Stimulated activated naive CD8-positive, alpha-beta T cell treated with anti-CD3 and anti-CD28 coated beads, Interleukin-15, Interleukin-2, amounts not matched to agents 100 U/mL and 50 U/mL, for 24 hours (primary cell): ENCODE results near the gene SLC18B1.

Experiments
- ATAC-seq: fragments of 150-1000 bp; cut with Tn5 transposase; one replicate; pipeline ENCODE4 v1.10.0; 2021
- DNase-seq: peaks from one replicate; pipeline ENCODE4 v3.0.0; 2021

SLC18B1 gene

DNA sequence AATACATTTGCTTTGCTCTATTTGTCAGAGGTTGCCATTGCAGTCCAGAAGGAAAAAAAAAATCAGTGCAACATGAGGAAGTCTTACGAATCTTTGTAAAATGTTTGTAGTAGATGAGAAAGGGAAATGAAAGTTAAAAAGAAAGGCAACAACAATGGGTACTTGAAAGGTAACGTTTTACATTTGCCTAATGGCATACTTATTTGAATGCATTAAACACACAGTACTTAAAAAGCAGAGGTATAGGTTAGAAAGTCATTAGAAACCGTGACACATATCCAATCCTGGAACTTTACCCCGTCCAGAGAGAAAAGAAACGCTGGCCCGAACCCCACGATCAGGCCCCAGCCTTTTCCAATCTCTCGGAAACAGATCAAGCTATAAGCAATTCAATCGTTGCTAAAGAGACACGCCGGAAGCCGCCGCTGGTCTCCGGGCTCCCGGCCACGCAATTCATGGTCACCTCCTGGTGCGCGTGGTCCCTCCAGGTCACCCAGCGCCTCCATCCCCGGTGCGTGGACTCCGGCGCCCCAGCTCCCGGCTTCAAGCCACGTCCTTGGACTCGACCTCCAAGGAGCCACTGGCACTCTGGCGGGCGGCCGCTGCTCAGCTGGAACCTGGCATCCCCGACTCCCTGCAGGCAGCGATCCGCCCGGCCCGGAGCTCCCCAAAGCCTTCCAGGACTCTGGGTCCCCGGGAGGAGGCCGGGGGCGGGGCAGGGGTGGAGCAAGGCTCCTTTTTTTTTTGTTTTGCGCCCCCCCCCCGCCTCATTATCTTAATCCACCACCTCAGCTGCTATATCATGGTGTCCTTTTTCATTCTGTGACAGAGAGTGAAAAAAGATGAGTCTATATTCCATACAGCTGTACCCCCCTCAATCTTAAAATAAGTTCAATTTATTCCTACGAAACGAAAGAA is at the start of gene SLC18B1:
Gene SLC18B1, minus strand, starts transcription at position 687 of the 918 bp plus-strand sequence. Its CDS starts 181 bp downstream, at position 506.
- DNase-seq, result peak; percentile 71
- ATAC-seq, result peak; percentile 71

DNA sequence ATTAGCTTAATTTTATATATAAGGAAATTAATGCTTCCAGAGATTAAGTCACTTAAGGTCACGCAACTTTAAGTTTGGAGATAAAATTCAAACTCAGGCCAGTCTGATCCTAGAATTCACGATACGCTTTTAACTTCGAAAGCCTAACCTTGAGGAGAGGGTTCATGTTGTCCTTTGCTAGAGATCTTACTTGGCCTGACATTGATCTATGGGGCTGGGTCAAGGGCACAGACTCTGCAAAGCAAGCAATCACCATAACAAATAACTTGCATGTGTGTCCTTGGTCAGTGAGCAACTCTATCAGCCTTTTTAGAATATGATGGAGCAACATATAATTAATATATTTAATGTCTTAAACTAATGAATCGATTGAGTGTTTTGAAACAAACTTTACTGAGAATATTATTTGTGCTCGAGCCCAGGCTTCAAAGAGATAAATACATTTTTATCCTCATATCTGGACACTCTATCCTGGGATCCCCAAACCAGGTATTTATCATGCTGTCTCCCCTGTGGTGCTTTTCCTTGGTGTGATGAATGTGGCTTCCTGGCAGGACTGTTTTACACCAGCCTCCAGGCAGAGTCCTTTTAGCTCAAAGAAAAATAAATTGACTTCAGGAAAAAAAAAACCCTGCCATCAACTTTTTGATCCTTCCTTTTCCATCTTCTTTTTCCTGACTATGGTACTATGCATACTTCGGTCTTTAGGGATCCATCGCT is 45.0 kb upstream of the SLC18B1 start:
- DNase-seq, result no peak

DNA sequence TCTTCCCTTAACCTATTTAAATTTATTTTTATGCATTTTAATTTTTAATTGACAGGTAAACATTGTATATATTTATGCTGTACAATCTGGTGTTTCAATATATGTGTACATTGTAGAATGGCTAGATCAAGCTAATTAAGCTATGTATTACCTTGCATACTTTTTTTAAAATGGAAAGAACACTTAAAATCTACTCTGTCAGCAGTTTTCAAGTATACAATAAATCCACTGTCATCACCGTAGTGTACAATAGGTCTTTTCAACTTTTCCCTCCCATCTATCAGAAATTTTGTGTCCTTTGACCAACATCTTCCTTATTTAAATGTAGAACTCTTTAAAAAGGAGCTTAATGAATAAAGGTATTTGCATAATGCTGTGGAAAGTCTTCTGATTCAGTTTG is 43.5 kb upstream of the SLC18B1 start:
- no peak for ATAC-seq
- no peak for DNase-seq

More for the DNA sequence above, 45.0 kb upstream of the SLC18B1 start:
- no peak for ATAC-seq

DNA sequence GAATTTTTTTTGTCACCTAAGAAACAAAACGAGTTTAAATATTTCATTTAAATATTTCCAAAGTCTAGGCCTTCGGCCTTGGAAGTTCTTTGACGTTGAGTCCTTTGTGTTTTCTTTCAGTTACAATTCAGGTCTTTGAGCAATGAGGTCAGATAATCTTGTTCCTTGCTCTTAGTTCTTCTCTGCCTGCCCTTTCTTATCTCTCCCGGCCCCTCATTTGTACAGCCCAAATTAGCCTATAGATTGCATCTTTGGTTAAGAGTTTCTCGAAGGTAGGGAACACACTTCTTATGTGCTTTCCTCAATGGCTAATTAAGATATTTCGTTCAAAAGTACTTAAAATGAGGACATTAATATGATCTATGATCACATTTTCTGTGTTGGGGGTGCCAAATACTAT is 34.5 kb upstream of the SLC18B1 start:
- ATAC-seq, result no peak

DNA sequence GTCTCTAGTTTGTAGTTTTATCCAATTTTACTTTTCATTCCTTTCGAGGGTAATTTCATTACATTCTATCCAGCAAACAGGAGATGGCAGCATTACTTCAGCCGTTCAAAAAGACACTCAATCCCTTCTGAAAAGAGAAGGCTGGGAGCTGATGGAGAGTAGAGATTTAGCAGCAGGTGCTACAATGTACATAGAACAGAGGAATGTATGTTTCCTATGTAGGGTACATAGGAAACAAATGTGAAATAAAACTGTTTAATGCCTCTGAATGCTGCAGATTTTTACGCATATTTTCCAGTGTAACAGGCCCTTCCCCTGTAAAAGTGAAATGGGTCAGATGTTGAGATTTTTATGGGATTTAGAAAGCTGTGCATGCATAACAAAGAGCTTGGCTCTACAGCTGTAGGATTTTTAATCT is 31.9 kb upstream of the SLC18B1 start:
- DNase-seq (no peak), ATAC-seq (no peak)

More for the DNA sequence above, 34.5 kb upstream of the SLC18B1 start:
- DNase-seq, result no peak

DNA sequence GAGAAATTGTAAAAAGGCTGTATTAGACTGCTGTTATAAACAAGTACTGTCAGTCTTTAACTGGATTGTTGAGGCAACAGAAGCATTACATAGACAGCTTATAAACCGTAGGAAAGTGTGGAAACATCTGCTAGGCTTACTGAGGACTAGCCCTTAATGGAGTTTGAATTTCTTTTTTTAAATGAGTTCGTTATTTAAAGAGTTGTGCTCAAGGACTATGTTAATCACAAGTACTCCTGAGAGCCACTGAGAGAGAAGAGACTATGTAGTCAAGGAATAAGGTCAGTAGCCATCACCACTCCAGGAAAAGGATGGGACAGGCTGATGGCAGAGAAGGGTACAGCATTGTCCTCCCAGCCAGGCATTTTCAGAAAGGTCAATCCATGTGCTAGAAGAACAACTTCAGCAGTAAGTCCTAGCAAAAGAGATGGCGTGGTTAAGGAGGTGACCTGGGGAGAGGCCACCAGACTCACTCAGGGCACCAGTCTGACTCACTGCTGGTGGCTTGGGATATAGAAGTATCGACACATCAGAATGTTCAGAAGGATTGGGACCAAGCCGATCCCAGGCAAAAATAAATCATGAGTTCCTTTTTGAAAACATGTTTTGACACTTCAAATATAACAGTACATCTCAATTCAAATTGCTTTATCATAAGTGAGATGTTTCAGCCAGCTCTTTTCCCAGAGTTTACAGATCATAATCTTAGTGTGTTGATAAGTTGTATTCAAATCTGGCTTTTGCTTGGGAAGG is 22.4 kb upstream of the SLC18B1 start:
- DNase-seq (peak; percentile 20), ATAC-seq (no peak)

DNA sequence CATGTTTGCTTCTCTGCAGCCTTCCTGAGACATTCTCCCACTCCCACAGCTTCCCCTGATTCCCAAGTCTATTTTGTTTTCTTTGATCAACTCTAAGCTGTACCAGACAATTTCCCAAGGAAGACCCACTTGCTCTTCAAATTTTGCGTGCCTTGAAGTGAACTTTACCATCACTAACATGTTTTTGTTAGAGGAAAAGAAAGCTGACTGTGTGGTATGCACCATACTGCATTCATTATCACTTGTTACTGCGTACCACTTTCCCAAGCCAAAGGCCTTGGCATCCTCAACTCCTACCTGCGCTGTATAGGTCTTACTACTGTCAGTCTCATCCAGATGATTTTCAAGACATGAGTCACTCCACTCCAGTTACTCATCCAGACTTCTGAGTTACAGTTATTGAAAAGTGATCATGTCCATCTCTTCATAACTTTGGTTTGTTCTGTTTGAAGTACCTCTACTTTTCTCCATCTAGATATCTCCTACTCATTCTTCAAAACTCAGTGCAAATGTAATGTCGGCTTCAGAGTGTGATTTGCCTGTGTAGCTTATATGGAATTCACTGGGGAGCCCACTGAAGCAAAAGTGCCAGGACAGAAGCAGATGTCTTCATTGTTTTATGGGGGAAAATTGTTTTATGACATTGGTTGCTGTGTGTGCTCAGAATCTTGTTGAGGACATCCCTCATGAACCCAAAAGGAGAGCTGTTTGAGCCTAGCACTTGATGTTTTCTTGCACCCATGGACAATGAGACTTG is 21.1 kb upstream of the SLC18B1 start:
- DNase-seq, result peak; percentile 29
- ATAC-seq, result peak; percentile 53

DNA sequence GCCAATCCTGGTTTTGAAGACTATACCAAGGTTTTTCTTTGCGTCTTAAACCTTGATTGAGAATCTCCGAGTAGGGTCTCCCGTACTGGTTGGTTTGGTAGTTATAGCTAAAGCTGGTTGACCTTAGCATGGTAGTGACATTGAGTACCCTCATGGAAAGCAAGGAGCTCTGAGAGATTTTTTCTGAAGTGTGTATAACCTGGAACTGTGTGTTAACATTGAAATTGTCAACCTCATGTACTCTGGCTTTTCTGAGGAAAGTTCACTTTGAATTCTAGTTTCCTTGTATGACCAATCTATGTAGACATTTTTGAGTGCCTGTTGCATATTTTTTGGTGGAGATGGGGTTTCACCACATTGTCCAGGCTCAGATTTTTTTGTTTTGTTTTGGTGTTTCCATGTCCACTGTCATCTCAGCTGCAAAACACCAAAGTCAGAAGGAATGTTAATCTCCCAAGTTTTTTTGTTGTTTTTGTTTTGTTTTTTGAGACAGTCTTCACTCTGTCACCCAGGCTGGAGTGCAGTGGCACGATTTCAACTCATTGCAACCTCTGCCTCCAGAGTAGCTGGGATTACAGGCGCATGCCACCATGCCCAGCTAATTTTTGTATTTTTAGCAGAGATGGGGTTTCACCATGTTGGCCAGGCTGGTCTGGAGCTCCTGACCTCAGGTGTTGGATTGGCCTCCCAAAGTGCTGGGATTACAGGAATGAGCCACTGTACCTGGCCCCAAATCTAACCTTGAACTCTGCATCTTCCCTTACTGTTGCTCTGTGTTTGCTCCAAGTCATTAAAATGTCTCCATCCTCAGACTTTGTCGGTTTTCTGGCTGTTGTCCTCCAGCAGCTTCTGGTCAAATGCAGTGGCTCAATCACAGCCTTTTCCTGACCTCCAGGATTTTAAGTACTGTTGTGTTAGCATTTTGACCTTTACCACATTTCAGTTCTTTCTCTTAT is 20.2 kb upstream of the SLC18B1 start:
- DNase-seq, result peak; percentile 37
- ATAC-seq, result no peak

DNA sequence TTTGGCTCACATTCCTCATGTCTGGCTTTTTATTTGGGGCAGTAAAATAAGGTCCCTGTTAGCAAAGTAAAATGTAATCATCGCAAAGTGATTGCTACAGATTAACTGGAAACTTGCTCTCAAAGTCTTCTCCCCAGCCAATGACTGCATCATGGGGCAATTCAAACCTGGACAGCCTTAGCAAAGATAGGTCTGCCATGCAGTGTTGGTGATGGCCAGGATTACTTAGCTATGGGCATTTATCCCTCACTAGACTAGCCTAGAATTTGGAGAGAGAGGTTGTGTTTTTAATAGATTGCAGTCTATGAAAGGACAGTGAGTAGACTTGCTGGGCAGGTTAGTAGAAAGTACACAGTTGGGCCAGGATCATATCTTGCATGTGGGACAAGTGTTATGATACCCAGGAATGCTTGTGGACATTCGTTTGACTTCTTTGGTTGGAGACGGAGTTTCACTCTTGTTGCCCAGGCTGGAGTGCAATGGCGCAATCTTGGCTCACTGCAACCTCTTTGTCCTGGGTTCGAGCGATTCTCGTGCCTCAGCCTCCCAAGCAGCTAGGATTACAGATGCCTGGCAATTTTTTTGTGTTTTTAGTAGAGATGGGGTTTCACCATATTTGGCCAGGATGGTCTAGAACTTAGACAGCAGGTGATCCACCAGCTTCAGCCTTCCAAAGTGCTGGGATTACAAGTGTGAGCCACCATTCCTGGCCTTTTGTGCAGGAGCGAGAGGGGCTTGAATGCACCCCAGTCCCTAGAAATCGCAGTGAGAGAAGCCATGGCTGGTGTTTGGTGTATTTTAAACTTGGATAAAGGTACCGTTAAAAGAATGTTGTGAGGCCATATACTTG is 19.3 kb upstream of the SLC18B1 start:
- no peak for DNase-seq
- no peak for ATAC-seq

DNA sequence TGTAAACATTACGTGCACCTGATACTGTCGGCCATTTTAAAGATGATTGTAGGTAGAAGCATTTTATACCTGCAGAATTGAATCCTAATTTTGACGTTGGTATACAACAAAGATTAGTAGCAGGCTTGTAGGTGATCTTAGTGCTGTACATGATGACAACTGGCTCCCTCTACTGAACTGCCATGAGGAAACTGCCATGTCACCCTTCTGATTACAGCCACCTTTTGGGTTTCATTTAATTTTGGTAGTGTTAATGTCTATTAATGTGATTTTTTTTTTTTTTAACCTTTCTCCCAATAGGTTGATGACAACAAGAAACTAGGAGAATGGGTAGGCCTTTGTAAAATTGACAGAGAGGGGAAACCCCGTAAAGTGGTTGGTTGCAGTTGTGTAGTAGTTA is 18.2 kb upstream of the SLC18B1 start:
- ATAC-seq, result no peak
- DNase-seq, result no peak

DNA sequence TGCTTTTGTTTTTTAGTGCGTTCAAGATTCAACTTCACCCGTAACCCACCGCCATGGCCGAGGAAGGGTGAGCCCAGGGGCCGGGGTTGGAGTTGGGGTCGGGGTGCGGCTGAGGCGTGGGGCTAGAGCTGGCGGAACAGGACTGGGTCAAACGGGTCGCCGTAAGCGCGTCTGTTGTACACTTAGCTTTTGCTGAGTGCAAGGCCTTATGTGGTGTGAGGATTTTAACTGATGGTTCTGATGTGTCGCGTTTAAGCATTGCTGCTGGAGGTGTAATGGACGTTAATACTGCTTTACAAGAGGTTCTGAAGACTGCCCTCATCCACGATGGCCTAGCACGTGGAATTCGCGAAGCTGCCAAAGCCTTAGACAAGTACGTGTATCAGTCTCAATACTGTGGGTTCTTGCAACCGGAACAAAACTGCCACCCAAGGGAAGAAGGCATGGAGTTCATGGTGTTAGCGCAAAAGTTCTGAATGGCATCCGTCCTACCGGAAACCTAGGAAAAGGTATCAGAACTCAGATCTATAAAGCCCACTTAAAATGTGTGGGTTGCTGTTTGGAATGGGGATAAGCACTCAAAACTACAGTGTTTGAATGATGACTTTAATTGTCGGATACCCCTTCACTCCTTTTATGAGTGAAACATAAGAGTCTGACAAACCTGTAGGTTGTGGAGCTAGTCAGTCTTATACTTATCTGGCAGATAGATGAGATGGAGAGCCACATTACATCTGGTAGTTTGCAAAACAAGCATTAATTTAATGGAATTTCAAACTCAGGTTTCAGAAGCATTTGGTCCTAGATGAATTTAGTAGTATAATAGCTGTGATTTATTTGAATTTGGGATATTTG is 16.5 kb upstream of the SLC18B1 start:
- DNase-seq (peak; percentile 27), ATAC-seq (peak; percentile 2)

DNA sequence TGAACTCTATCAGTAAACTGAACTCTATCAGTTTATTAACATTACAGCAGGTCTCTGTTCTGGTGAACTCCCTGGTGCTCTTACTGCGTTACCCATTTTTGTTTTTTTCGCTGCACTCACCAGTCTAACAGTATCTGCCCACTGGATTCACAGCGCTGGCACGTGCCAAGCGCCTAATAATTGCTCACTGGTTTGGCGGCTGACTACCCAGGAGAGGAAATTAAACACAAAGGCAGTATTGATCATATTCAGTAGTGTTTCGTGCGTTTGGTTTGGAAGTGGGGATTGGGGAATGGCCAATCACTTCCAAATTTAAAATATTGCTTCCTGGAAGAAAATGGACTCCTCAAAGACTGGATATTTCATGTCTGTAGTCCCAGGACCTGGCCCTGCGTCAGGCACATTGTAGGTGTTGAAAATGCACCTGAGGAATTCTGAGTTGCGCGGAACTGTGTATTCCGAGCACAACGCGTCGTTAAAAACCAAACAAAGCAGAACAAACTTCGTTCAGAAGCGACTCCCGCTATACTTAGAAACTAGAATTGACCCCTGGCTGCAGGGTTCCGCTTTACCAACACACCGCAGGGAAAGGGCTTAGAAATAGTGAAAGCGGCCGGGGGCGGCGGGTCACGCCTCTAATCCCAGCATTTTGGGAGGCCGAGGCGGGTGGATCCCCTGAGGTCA is 14.9 kb upstream of the SLC18B1 start:
- ATAC-seq (peak; percentile 6), DNase-seq (peak; percentile 66)

DNA sequence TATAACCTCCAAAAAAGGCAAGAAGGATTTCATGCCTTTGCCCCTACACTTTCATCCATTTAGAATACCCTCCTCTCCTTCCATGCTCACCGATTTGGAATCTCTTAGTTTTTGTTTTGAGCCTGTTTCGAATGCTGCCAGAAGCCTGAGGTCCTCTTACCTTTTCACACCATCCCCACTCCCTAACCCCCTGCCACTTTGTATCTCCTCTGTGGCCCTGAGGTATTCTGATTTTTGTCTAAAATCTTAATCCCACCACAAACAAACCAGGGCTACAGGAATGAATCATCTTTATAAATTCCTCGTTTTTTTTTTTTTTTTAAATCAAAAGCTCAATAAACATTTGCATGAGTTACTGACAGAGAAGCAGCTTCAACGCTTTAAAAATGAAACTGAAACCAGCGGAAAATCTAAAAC is 14.3 kb upstream of the SLC18B1 start:
- peak; percentile 23 for DNase-seq
- ATAC-seq, result no peak

DNA sequence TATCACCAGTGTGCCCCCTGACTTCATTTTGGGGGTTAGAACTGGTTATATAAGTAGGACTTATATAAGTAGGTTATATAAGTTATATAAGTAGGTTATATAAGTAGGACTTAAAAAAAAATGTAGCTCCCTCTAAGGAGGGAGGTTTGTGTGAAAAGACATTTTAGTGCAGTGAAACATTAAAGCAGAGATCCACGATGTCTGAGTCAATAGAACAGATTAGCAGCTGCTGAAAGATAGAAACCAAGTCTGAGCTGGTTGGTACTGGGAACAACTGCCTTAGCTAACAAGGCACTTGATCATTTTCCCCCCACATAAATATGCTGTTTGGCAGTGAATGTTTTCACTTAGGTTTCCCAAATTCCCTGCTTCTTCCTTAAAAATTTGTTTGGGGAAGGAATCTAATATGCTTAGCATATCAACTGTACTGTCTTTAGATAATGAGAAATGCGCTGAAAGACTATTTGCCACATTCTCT is 13.9 kb upstream of the SLC18B1 start:
- DNase-seq, result no peak
- ATAC-seq, result no peak

DNA sequence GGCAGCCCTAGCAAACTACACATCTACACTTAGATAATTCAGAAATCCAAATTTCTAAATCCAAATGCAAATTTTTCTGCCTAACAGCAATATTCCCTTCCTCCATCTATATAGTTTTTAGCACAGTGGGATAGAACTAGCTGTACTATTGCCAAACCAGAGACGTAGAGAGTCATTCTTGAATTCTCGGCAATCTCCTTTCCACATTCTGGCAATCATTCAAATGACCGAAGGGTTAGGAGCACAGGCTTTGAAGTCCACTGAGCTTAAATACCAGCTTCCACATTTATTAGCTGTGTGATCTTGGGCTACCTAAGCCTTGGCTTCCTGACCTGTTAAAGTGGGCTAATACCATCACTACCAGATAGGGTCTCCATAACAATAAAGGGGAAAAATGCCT is 12.8 kb upstream of the SLC18B1 start:
- no peak for DNase-seq

DNA sequence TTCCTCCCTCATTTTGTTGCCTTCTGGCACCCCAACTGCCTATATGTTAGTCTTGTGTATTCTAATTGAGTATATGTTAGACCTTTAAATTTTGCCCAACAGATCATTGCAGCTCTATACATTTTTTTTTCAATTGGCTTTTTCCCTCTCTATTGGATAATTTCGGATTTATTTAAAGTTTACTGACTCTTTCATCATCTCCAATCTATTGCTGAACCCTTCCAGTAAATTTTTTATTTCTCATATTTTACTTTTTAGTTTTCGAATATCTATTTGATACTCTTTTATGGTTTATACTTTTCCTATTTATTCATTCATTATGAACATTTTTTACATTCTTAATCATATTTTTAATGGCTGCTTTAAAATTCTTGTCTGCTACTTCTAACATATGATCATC is 7.1 kb upstream of the SLC18B1 start:
- ATAC-seq (no peak), DNase-seq (no peak)

More for the DNA sequence above, 12.8 kb upstream of the SLC18B1 start:
- no peak for ATAC-seq

DNA sequence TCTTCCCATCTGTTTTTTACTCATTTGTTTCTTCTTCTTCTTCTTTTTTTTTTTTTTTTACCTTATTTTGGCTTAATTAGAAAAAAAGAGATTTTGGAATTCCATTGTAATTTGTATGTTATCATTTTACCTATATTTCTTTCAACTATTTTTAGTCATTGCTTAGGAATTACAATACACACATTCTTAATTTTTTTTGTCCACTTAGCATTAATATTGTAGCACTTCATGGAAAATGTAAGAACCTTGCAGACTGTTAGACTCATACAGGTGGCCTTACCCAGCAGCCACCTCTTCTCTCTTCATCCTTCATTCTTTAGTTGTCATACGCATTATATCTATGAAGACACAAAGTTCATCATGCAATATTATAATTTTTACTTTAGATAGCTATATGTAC is 5.8 kb upstream of the SLC18B1 start:
- DNase-seq, result no peak
- no peak for ATAC-seq

DNA sequence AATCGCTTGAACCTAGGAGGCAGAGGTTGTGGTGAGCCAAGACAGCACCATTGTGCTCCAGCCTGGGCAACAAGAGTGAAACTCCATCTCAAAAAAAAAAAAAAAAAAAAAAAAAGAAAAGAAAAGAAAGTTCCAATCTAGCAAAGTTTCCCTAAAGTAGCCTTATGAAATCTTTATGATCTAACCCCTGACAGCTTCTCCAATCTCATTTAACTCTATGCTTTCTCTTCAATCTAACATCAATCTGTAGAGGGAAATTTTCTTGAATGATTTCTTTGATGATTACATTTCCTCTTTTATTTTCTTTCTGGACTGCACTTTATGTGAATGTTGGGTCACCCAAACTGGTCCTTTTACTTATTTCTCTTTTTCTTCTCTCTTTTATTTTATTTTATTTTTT is 2.2 kb upstream of the SLC18B1 start:
- DNase-seq, result no peak
- ATAC-seq, result no peak
